NCI-H510A treated with DMSO at 0.1 percent for 48 hours (cell line): Measurements from ENCODE around the gene NPC2.

Experiments used
- DNase-seq: peaks from one replicate; lab custom pipeline; 2025; lab: John Stamatoyannopoulos, UW

NPC2 gene

DNA sequence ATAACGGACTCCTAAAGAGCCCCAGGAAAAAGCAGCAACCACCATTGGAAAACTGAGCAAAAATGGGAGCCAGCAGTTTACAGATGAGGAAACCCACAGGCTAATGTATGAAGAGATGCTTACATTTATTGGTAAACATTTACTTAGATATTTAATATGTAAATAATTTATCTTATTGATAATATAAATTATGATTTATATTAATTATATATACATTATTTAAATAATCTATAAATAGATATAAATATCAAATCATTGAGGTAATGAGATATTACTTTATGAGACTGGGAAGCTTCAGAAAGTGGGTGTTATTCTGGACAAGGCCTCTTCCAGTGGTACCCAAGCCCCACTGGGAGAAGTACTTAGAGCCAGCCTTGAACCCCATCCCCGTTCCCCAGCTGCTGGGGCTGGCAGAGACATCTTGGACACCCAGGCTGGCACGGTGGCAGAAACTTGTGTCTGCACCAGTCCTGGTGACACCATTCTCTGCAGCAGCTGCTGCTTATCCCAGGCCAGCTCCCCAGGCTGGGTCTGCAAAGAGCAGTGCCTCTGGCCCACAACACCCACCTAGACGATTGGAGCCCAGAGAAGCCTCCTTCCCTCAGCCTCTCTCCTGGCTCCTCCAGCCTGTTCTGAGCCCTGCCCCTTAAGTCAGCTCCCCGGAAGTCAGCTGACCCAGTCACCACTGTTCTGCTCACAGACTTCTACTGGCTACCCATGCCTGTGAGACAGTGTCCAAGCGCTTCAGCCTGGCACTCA, 26.4 kb upstream of the NPC2 start:
- DNase-seq = peak; percentile 19

DNA sequence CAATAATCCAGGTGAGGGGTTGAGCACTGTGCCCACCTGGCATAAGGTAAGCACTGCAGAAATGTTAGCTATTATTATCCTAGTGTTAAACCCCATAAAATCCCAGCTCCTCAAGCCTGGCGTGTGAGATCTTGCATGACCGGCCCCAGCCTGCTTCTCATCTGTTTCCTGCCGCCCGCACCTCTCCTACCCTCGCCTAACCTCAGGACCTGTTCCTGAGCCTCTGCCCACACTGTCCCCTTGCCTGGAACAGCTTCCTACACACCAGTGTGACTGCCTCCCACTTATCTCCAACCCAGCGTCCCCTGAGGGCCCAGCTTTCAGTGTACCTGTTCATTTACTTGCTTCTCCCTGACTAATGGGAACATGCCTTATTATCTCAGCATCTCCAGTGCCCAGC, 25.1 kb upstream of the NPC2 start:
- DNase-seq = no peak

DNA sequence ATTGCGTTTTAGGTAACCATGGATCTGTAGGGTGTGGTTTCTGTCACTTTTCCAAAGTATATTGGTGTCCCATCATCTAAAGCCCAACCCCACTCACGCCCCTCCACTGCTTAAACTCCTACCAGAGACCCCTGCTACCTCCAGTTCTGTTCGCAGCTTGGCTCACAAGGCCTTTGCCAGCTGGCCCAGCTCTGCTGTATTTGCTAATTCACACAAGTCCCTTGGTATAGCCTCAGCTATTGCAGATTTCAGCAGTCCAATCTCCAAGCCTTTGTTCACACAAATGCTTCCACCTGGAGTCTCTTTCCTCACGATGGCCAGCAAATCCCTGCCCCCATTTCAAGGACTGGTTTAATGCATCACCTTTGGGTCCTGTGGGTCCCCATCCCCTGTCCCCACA, 24.6 kb upstream of the NPC2 start:
- DNase-seq = no peak

DNA sequence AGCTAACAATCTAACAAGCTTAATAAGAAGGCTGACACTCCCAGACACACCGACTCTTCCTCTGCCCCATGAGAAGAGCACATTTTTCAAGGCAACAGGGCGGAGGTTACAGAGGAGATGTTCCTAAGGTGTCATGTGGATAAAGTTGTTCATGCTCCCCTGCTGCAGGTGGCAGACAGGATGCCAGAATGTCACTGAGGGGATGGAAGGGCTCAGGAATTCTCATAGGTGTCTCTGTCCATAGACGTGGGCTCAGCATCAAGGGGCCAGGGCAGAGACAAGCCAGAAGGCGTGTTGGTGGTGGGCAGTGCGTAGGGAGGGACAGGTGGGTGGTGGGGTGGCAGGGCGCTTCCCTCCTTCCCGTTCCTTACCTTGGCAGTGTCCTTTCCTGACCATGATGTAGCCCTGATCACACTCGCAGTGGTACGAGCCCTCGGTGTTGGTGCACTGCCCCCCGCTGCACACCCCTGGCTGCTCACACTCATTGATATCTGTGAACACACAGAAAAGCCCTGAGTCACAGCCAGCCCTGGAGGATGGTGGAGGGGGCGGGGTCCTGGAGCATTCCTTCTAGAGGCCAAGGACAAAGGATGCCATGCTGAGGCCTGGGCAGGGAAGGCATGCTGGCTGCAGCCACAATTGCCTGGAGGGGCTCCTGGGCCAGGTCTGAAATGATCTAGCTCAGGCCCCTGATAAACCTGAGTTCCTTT, 23.5 kb upstream of the NPC2 start:
- no peak for DNase-seq

DNA sequence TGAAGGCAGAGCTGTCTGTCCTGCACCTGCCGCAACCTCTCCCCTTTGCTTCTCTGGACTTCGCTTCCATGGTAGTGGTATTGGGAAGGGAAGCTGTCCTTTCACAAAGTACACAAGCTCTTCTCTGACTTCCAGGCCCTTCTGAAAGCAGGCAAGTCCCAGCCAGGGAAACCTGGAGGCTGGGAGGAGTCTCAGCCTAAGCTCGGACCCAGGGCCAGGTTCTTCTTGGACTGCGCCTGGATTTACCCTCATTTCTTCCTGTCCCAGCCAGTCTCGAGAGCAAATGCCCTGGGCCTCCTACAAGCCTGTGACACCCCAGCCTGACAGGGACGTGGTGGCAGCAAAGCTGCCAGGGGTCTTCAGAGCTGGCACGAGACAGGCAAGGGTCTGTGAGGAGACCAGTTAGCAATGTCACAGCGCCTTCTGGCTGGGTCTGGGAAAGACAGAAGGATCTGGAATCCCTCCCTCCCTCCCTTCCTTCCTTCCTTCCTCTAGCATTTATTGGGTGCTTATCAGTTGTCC, 22.8 kb upstream of the NPC2 start:
- no peak for DNase-seq

DNA sequence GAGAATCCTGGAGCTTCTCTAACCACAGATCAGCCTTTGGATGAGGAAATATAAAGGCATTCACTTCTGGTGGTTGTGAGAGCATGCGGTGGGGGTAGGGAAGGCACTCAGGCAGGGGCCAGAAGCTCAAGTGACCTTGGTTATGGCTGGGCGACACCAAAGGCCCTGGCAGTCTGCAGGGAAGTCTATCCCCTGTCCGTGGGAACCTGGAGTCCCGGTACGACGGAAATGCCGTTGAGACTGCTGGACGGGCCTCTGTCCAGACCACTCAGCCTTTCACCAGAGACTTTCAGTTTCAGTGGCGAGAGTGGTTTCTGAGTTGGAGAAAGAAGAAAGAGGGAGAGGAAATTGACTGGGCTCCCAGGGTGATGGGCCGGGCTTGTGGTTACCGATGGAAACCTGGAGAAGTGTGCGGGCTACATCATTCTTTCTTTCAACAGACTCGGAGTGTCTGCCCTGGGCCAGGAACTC, 21.4 kb upstream of the NPC2 start:
- DNase-seq = peak; percentile 63

DNA sequence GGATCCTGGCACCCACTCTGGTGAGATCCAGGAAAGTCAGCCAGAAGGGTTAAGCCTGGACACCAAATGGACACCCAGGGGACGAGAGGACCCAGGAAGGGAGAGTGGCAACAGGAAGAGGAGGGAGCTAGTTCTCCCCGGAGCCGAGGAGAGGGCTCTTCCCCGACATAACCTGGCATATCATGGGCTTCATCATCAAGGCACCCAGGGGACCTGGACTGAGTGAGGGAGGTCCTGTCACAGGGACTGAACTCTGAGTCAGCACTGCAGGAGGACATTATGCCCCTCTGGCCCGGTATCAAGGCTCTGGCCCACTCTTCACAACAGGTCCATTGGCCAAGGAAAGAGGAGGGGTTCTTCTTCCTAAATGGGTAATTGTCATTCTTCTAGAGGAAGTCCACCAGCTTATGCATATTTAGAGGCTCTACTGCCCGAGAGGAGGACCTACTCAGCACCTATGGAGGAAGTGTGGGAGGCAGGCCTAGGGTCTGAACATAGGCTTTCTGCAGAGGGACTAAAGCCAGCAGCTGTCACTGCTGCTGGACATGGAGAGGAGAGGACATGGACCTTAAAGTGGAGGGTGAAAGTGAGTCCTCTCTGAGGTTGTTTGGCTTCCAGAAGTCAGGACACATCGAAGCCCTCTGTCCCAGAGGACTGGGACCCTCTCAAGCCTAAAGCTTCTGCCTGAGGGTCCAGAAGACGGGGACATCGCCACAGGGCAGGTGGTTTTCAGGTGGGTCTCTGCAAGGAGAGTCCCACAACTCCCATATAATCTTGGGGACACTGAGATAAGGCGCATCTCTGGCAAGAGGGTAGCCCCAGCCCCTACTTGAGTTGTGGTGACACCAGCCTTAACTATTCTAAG, 19.1 kb upstream of the NPC2 start:
- DNase-seq = no peak

DNA sequence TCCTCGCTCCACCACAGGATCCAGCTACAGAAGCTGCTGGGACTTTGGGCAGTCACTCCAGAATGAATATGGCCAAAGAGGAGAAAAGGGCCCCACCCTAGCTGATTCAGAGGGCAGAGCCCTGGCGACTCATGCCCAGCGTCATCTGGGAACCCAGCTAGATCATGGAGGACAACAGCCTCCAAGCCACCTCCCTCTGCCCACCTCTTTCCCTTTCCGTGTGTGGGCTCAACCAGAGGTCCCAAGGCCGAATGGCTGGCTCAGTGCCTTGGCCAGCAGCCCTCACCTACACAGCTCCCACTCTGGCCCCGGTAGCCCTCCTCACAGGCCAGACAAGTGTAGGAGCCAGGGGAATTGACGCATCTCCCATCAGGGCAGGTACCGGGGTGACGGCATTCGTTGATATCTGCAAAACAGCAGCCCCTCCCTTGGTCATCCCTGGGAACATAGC, 17.9 kb upstream of the NPC2 start:
- DNase-seq = no peak

DNA sequence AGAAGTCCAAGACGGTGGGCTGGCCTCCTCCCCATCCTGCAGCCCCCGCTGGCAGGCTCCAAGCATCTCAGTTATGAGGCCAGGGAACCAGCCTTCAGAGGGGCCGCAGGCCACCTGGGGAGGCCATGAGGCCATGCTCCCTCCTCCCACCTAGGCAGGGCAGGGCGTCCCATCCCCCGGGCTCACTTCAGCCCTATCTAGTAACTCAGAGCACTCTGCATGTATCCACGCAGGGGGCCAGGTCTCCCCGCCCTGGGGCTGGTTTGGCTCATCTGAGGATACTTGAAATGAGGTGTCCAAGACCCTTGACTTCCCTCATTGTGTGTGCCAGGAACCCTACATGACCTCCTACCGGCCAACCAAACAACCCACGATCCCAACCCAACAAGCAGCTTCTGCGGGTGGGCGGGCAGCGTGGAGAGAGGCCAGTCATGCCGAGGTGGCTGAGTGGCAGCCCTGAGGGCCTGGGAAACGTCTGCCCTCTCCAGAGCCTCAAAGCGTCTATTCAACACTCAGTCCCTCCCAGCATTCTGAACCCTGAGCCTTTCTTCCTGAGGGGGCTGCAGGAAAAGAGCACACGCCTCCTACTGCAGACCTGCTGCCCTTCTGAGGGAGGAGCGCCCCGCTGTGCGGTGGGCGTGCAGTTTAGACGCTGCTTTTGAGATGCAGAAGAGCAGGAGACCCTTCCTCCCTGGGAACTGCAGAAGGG, 17.3 kb upstream of the NPC2 start:
- no peak for DNase-seq

DNA sequence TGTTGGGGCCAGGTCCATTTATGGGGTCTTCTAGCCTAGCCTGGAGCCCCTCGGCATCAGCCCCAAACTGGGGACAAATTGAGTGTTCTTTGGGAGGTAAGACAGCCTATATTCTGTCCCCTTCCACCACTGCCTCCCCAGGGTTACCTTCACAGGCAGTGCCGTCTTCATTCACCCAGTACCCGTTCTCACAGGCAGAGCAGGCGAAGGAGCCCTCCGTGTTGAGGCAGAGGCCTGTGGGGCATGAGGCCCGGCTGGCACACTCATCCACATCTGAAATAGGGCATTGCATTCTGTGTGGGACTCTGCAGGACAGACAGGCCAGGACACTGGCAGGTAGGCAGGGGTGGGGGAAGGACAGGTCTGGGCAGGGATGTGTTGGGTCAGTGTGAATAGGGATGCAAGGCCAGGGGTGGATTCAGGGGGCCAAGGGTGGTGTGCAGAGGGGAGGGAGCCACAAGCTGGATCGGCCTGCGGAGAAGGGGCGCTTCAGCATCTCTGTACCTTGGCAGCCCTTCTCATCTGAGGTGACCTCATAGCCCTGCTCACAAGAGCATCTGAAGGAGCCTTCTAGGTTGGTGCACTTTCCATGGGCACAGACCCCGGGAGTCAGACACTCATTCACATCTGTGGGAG, 16.6 kb upstream of the NPC2 start:
- no peak for DNase-seq

DNA sequence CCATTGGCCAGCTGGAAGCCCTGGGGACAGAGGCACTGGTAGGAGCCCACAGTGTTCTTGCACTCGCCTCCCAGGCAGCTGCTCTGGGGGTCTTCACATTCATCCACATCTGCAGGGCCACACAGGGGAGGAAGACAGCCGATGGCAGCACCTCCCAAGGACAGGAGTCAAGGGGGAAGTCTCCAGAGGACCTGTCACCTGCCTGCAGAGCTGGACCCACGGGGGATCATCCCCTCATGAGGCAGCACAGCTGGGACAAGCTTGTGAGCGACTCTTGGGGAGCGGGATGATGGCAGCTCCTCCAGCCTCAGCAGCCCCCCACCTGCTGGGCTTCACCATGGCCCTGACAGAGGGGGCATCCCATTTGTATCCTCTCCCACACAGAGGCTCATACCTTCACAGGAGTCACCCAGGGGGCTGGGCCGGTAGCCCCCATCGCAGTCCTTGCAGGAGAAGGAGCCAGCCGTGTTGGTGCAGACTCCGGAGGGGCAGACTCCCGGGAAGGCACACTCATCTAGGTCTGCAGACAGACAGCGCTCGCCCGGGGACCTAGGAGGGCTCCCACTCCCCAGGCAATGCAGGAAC, 15.8 kb upstream of the NPC2 start:
- DNase-seq = no peak

DNA sequence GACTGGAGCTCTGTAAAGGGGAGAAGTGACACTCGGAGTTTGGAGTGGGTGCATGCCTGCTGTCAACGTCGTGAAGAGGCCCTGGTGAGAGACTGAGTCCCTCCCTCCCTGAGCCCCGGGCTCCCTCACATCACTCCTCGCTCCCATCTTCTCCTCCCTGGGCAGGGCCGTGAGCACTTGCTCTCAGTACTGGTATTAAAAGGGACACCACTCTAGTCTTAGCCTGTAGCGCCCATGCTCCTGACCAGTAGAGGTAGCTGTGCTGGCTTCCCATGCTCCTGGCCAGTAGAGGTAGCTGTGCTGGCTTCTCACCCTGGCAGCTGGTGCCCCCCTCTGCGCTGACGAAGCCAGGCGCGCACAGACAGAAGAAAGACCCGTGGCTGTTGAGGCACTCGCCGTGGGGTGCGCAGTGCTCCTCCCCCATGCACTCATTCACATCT, 15.2 kb upstream of the NPC2 start:
- DNase-seq = peak; percentile 22

DNA sequence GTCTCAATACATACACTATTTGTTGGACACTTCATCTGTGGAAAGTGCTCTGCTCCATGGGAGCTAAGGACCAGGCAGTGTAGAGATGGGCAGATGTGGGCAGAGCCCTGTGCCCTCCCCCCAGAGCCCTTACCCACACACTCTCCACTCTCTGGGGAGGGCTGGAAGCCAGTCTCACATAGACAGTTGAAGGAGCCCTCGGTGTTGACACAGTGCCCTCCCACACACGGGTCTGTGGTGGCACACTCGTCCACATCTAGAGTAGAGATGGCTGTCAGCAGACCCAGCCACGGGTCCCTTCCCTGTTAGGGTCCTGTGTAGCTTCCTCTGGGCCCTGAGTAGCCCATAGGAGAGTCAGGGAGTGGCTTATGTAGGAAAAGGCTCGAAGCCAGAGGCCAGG, 14.7 kb upstream of the NPC2 start:
- DNase-seq = no peak

DNA sequence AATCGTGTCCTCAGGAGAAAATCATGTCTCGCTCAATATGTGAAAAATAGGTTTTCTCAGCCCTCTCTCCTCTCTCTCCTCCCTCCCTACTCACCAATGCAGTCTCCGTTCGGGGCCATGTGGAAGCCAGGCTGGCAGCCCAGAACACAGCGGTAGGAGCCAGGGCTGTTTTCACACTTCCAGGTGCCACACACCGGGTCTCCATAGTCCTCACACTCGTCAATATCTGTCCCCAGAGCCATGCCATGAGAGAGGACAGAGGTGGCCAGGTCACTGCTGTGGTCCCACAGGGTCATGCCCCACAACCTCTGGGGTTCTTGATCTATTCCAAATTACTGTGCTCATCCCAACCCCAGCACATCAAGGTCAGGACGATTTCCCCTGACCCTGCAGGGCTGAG, 14.0 kb upstream of the NPC2 start:
- no peak for DNase-seq

DNA sequence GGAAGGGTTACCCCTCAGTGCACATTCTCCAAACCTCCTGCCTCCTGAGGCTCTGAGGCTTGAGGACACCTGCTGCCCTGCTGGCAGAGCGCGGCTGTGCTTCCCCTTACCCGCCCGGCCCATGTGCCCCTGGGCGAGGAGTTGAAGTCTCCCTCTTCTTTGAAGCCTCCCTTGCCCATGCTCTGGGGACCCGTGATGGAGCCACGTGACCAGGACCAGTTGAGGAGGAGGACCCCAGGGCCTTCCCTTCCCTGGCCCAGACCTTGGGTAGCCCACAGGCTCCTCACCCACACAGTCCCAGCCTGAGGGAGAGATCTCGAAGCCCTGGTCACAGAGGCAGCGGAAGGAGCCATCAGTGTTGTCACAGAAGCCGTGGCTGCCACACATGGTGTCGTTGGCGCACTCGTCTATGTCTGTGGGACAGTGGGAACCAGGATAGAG, 13.3 kb upstream of the NPC2 start:
- no peak for DNase-seq

DNA sequence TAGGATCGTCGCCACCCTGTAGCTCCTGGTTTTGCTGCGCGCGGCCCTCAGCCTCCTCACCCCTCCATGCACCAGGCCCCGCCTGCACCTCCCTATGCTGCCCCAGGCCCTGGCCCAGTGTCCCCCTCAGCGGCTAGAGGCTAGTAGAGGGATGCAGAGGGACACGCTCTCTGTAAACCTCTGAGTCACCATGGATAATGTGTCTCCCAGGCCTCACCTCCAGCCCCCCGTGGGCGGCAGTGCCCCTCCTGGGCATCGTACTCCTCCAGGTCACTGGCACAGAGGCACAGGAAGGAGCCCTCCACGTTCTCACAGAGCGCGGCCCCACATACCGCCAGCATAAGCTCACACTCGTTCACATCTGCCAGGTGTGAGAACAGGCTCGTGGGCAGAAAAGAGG, 12.7 kb upstream of the NPC2 start:
- DNase-seq = no peak

DNA sequence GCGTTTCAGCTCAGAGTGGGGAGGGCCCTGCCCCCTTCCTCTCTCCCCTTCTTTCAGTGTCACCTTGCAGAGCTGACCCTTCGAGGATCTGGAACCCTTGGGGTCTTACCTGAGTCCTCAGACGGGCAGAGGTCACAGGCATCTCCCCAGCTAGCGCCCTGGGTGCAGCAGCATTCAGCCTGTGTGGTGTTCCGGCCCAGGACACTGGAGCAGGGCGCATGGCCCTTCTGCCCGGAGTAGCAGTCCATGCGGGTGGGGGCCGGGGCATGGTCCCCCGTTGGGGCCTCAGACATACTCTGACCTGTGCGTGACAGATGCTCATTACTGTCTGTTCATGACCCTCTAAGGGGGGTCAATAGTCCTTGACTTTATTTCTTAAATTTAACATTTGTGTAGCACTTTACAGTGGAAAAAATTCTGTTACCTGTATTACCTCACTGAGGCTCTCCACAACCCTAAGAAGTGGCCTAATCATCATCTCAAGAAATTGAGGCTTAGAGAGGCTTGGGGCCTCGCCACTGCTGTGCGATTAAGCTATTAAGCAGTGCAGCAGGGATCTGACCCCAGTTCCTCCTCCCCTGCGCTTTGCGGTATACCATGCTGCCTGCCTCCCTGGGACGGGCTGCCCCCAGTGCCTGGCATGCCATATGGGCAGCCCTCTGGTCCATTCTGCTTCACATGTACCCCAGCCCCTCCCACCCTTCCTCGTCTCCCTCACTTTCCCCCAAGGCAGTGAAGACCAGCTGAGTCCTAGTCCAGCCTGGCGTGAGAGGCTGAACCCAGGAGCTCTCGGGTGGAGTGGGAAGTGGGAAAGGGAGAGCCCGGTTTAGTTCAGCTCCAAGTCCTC, 12.0 kb upstream of the NPC2 start:
- DNase-seq = no peak

DNA sequence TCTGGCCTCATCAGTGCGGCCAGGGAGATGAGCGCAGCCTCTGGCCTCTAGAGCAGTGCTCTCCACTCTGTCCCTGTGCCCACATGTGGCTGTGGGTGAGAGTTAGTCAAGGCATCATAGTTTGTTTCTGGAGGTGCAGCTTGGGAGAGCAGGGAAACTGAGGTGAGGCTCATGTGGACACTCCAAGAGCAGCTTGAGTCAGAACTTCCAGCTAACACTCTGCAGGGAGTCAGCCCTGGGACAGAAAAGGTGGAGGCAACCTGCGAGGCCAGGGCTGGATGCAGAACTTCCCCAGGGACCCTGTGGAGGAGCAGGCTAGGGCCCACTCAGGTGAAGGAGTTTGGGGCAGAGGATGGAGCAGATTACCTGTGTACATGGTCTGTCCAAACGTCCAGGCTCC, 11.3 kb upstream of the NPC2 start:
- DNase-seq = no peak

DNA sequence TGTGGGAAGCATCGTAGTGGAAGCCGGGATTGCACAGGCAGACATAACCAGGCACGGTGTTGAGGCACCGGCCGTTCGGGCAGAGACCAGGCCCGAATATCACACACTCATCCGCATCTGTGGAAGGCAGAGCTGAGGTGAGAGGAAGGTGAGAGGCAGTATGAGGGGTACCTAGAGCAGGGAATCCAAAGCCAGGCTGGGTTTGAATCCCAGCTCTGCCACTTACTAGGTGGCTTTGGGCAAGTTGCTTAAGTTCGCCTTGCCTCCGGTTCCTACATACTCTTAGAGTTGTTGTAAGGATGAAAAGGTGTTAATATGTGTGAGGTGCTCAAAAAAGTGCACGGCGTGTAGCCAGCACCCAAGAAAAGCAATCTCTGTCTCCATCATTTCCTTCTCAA, 10.8 kb upstream of the NPC2 start:
- DNase-seq = no peak
